Body of pancreas (tissue), 4 donors: ENCODE results near the gene FKBP1A. TPM values are rescaled to one million over a fixed set of nuclear protein-coding genes. Genes with fewer than 3 reads are reported as not detected.

Experiments used
- ATAC-seq: fragments of 150-250 bp; one replicate; pipeline ENCODE4 v1.9.1; 2016
- DNase-seq, 4 donors: peaks; one replicate each; pipeline ENCODE4 v3.0.0-alpha.2; 2019
- H3K27ac ChIP-seq, 4 donors: fragments of 200-600 bp; sonication (generic); 1 replicate in 3 of 4; 2 replicates in 1 of 4; pipeline versions ENCODE4 v1.5.1 to v1.6.1; 2016 to 2019; ENCODE audit warnings: mild to moderate bottlenecking in 1 of 4, mixed read lengths in 1 of 4, moderate library complexity in 1 of 4
- H3K27me3 ChIP-seq, 2 donors: fragments of 200-600 bp; sonication (generic); one replicate each; pipeline ENCODE4 v1.6.0; 2016; ENCODE audit warnings: mild to moderate bottlenecking in 1 of 2
- H3K36me3 ChIP-seq, 2 donors: fragments of 200-600 bp; sonication (generic); replicated peaks in 1 of 2; 2 replicates each; pipeline ENCODE4 v1.5.1; 2016; ENCODE audit warnings: low read depth in 2 of 2; ENCODE audit not compliant: insufficient read depth in 1 of 2
- H3K4me1 ChIP-seq: fragments of 200-600 bp; sonication (generic); one replicate; pipeline ENCODE4 v1.6.0; 2016
- H3K4me3 ChIP-seq, 2 donors: fragments of 200-600 bp; sonication (generic); 1 replicate in 1 of 2; 2 replicates in 1 of 2; pipeline ENCODE4 v1.5.1; 2016 to 2019
- H3K9me3 ChIP-seq, 3 donors: fragments of 200-600 bp; sonication (generic); 1 replicate in 2 of 3; 2 replicates in 1 of 3; pipeline ENCODE4 v1.5.1; 2016
- CTCF ChIP-seq, 7 experiments: fragments of 450-650 bp in 4 of 7; fragments of 200-600 bp in 3 of 7; sonication (generic) in 3 of 7; IDR thresholded peaks; one replicate each; pipeline ENCODE4 v1.5.1; 2016 to 2019; ENCODE audit warnings: antibody characterized with exemption in 7 of 7
- POLR2A ChIP-seq, 3 donors: fragments of 450-650 bp; IDR thresholded peaks; one replicate each; pipeline ENCODE4 v1.6.1; 2016; ENCODE audit warnings: antibody characterized with exemption in 3 of 3, mild to moderate bottlenecking in 2 of 3
- WGBS, 2 donors: methylation state at CpG; one replicate each; pipeline ENCODE4 v1.1.5; 2017; 5-methylcytosine and 5-hydroxymethylcytosine counted together
- intact Hi-C: fragments of 100-400 bp; cut with DNase I; formaldehyde crosslinking; loops from one replicate; pipeline ENCODE4 v1.15.1; 2023
- total RNA-seq, 2 donors: library from RNA; depleted of rRNA; stranded (reverse); fragments of >200 nt; gene quantifications; one replicate each; pipeline ENCODE4 v1.1.0, GENCODE V29; 2016

FKBP1A gene
- total RNA-seq, 2 donors from 2014 or later: 47.5 to 57.7 TPM

DNA sequence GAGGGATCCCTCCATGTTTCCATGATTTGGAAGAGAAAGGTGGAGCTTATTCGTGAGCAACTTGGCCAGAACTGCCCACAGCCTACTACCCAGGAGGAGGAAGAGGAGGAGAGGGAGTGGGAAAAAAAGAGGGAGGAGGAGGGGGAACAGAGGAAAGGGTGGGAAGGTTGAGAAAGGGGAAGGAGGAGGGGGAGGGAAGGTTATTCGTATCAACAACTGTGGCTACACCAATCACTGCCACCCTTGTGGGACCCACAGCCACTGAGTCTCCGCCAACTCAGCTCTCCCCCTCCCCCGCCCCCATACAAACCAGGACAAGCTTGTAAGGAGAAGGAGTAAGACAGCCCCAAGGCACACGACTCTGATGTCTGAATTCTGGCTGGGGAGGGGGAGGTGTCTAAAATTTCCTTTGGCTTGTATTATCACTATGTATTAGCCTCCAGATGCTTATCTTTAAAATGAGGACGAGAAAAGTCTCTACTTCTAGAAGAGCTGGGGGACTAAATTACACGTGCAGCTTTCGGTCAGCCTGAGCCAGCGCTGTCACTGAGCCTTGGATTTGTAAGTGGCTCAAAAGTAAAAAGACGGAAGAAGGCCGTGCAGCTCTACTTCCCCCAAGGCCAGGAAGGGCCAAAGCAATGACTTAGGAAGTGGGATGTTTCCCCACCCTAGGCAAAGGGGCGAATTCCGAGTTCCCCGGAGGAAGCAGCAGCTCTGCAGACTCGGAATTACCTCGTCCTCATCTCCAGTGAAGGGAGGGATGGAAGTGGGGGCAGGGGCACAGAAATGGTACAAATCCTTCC lies 1.0 kb downstream of the FKBP1A start:
- peaks cover 51% of the 10 kb centered on the region for H3K4me1 ChIP-seq
- H3K27ac ChIP-seq: peak overlapping the region; percentile 19 to 82 (median 72)
- no peaks in the 10 kb centered on the region for H3K27me3 ChIP-seq
- DNase-seq (no peak), ATAC-seq (no peak)
- WGBS, 2 donors: 4 to 6% methylated on average over 15 to 16 of the region's 16 CpGs
- TF ChIP-seq POLR2A (IDR thresholded peaks at IDR 0.05) (no peak), CTCF (IDR thresholded peaks at IDR 0.05) (no peak)
- intact Hi-C loops: loop anchor here (10.0 kb wide), 1 partner anchor 73 kb away; the partner anchor contains the start of gene NSFL1C
- no peaks in the 10 kb centered on the region for H3K36me3 ChIP-seq
- H3K4me3 ChIP-seq: peak overlapping the region; percentile 73 to 79
- H3K9me3 ChIP-seq: no peaks in the 10 kb centered on the region

DNA sequence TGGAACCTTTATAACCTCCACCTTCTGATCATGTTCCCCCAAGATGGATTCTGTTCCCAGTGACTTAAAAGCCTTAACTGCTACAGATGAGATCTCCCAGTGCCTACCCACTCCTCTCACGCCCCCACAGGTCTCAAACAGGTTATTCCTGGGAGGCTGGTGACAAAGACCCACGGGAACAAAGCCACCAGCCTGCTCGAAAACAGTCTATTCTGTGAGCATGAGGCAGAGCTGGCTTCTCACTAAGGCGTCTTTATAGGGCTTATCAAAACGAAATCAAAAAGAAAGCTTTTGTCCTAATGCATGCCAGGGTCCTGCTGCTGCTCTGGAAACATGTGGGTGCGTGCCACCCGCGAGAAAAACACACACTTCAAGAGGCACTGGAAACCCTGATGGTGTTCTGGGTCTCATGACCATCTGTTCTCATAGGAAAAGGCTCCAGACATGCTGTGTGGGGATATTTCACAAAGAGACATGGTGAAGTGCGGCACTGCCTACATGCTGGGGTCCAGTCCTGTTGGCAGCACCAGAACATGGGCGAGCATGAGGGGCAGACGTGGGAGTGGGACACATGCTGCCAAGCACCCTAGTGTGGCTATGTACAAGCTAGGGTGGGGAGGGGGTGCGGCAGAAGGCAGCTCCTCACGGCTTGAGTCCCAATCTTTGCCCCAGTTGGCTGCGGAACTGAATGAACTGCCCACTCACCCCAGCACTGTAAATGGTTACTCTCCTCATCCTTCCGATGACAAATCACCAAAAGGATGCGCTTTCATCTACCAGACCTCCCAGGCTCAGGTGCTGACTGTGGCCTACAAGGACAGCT lies 2.1 kb downstream of the FKBP1A start:
- Histone ChIP-seq H3K4me3 (no peak overlapping the region), H3K4me1 (peaks cover 62% of the 10 kb centered on the region), H3K27ac (peak overlapping the region in 2 of 4 donors; percentile 69 to 82), H3K36me3 (no peaks in the 10 kb centered on the region), H3K27me3 (no peaks in the 10 kb centered on the region), H3K9me3 (no peaks in the 10 kb centered on the region)
- DNase-seq (no peak), ATAC-seq (no peak)
- intact Hi-C loops: loop anchor here (10.0 kb wide), 1 partner anchor 74 kb away; the partner anchor contains the start of gene NSFL1C
- 50% methylated on average over 13 to 16 of the region's 16 CpGs for WGBS, 2 donors
- no peak for TF ChIP-seq CTCF (IDR thresholded peaks at IDR 0.05)
- TF ChIP-seq POLR2A (IDR thresholded peaks at IDR 0.05): no peak

DNA sequence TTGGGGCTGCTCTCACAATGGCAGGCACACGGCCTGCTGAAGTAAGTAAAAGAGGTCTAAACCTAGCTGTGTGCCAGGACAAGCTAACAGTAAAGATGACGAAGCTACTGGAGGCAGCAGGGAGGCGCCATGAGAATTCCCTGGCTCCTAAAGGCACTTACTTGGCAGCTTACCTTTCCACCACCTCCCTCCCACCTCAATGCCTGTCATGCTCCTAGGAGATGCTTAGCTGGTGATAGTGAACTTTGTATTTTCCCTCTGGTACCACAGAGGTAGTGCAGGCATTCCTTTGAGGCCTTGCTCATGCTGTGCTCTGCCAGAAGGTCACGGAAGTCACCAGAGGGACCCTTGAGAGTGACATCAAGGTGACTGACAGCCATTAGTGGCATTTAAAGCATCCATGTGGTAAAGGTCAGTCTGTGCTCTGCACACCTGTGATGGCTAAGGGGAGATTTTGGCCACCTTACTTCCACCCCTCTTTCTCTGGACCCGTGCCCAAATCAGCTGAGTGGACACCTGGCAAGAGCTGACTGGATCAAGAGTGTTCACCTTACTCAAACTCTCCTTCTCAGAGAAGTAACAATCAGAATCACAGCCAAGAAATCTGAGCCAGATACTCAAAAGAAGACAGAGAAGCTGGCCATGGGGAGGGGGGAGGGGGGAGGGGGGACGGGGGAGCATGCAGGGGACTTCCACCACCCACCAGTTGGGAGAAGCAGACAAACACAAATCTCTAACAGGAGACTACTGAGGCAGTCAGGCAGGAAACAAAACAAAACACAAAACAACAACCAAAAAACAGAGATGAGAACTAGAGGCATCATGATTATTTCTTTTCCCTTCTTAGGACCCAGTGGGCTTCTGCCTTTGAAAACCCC lies 2.9 kb downstream of the FKBP1A start:
- 21 to 33% methylated on average over 6 of the region's 6 CpGs for WGBS, 2 donors
- DNase-seq: peak in 1 of 4 donors; percentile 48
- H3K27me3 ChIP-seq: no peaks in the 10 kb centered on the region
- TF ChIP-seq CTCF (IDR thresholded peaks at IDR 0.05): peak in 1 of 7 experiments; percentile 3
- TF ChIP-seq POLR2A (IDR thresholded peaks at IDR 0.05): no peak
- H3K36me3 ChIP-seq: no peaks in the 10 kb centered on the region
- intact Hi-C loops: loop anchor here (10.0 kb wide), 1 partner anchor 75 kb away; the partner anchor contains the start of gene NSFL1C
- peak overlapping the region in 3 of 4 donors; percentile 28 to 82 (median 44) for H3K27ac ChIP-seq
- H3K4me1 ChIP-seq: peaks cover 65% of the 10 kb centered on the region
- no peaks in the 10 kb centered on the region for H3K9me3 ChIP-seq
- H3K4me3 ChIP-seq: no peak overlapping the region
- no peak for ATAC-seq

DNA sequence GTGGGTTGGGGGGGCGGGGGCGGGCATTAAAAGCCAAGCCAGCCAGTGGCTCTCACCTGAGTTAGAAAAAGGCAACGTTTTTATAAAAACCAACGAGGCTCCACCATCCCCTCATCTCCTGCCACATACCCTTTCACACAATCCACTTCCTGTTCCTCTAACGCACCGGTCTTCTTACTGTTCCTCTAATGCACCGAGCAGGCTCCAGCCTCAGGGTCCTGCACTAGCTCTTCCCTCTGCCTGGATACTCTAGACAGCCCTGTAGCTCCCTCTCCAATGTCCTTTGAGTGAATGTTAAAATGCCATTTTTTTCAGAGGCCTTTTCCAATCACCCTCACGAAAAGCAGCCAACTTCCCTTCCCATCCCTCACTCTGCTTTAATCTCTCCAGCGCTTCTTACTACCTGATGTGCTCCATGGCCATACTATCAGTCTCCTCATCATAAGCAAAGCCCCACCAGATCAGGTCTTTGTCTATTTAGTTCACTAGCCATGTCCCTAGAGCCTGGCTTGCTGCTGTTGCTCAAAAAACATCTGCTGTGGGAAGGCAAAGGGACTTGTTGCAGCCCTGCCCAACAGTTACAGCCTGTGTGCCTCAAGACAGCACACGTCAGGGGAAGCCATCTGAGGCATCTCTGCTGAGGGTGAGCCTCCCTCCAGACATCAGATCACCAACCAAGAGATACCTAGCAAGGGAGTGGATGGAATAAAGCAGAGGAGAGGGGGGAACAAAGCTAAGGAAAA lies 3.9 kb downstream of the FKBP1A start:
- no peaks in the 10 kb centered on the region for H3K27me3 ChIP-seq
- TF ChIP-seq POLR2A (IDR thresholded peaks at IDR 0.05) (no peak), CTCF (IDR thresholded peaks at IDR 0.05) (no peak)
- H3K27ac ChIP-seq: peak overlapping the region in 3 of 4 donors; percentile 12 to 44 (median 14)
- DNase-seq (no peak), ATAC-seq (no peak)
- H3K4me1 ChIP-seq: peaks cover 71% of the 10 kb centered on the region
- H3K36me3 ChIP-seq: no peaks in the 10 kb centered on the region
- 54 to 65% methylated on average over 10 of the region's 10 CpGs for WGBS, 2 donors
- no peak overlapping the region for H3K4me3 ChIP-seq
- intact Hi-C loops: no loop called here
- no peaks in the 10 kb centered on the region for H3K9me3 ChIP-seq
